ENCODE data around the gene PKNOX2.

The PKNOX2 gene

GRCh38 chr11:125319649-125320048 lies 155.1 kb downstream of the PKNOX2 start:
- no peaks in the 10 kb centered on the region for H3K4me1 Mint-ChIP-seq (ENCODE audit: low read depth)
- intact Hi-C loops (cut with micrococcal nuclease): no loop called here
- peaks cover 4% of the 10 kb centered on the region for H3K27me3 Mint-ChIP-seq
- H3K27ac Mint-ChIP-seq: no peak overlapping the region
- no peaks in the 10 kb centered on the region for H3K9me3 Mint-ChIP-seq
- H3K36me3 Mint-ChIP-seq (ENCODE audit: low read depth): no peaks in the 10 kb centered on the region
- H3K4me3 Mint-ChIP-seq: no peak overlapping the region

GRCh38 chr11:125320347-125321076 lies 156.0 kb downstream of the PKNOX2 start:
- H3K4me3 Mint-ChIP-seq: no peak overlapping the region
- intact Hi-C loops (cut with micrococcal nuclease): no loop called here
- no peaks in the 10 kb centered on the region for H3K4me1 Mint-ChIP-seq (ENCODE audit: low read depth)

GRCh38 chr11:125322289-125322688 lies 157.7 kb downstream of the PKNOX2 start:
- Mint-ChIP-seq H3K27ac (no peak overlapping the region), H3K4me1 (ENCODE audit: low read depth) (no peaks in the 10 kb centered on the region), H3K9me3 (no peaks in the 10 kb centered on the region), H3K4me3 (no peak overlapping the region), H3K27me3 (peaks cover 8% of the 10 kb centered on the region), H3K36me3 (ENCODE audit: low read depth) (no peaks in the 10 kb centered on the region)
- intact Hi-C loops (cut with micrococcal nuclease): no loop called here

More at GRCh38 chr11:125320347-125321076, 156.0 kb downstream of the PKNOX2 start:
- Mint-ChIP-seq H3K36me3 (ENCODE audit: low read depth) (no peaks in the 10 kb centered on the region), H3K27me3 (peaks cover 4% of the 10 kb centered on the region), H3K27ac (no peak overlapping the region), H3K9me3 (no peaks in the 10 kb centered on the region)

- Mint-ChIP-seq H3K27me3 (peaks cover 22% of the 10 kb centered on the region), H3K36me3 (ENCODE audit: low read depth) (no peaks in the 10 kb centered on the region), H3K27ac (no peak overlapping the region), H3K4me3 (no peak overlapping the region), H3K4me1 (ENCODE audit: low read depth) (no peaks in the 10 kb centered on the region), H3K9me3 (no peaks in the 10 kb centered on the region)
- intact Hi-C loops (cut with micrococcal nuclease): no loop called here
Observed at GRCh38 chr11:125325196-125325595, 160.6 kb downstream of the PKNOX2 start.

GRCh38 chr11:125326126-125326525 lies 161.6 kb downstream of the PKNOX2 start:
- Mint-ChIP-seq H3K27ac (no peak overlapping the region), H3K4me1 (ENCODE audit: low read depth) (no peaks in the 10 kb centered on the region), H3K36me3 (ENCODE audit: low read depth) (no peaks in the 10 kb centered on the region), H3K27me3 (peaks cover 23% of the 10 kb centered on the region), H3K4me3 (no peak overlapping the region), H3K9me3 (no peaks in the 10 kb centered on the region)
- intact Hi-C loops (cut with micrococcal nuclease): no loop called here

GRCh38 chr11:125327518-125328224 lies 163.1 kb downstream of the PKNOX2 start:
- H3K9me3 Mint-ChIP-seq: no peaks in the 10 kb centered on the region
- H3K27me3 Mint-ChIP-seq: peaks cover 20% of the 10 kb centered on the region
- no peaks in the 10 kb centered on the region for H3K36me3 Mint-ChIP-seq (ENCODE audit: low read depth)
- intact Hi-C loops (cut with micrococcal nuclease): no loop called here
- H3K4me1 Mint-ChIP-seq (ENCODE audit: low read depth): no peaks in the 10 kb centered on the region
- no peak overlapping the region for H3K4me3 Mint-ChIP-seq
- no peak overlapping the region for H3K27ac Mint-ChIP-seq

- Mint-ChIP-seq H3K27me3 (peaks cover 20% of the 10 kb centered on the region), H3K4me1 (ENCODE audit: low read depth) (no peaks in the 10 kb centered on the region), H3K9me3 (no peaks in the 10 kb centered on the region), H3K36me3 (ENCODE audit: low read depth) (no peaks in the 10 kb centered on the region), H3K4me3 (no peak overlapping the region), H3K27ac (no peak overlapping the region)
- intact Hi-C loops (cut with micrococcal nuclease): no loop called here
Observed at GRCh38 chr11:125328225-125328580, 163.7 kb downstream of the PKNOX2 start.

GRCh38 chr11:125329786-125330185 lies 165.2 kb downstream of the PKNOX2 start:
- Mint-ChIP-seq H3K27ac (no peak overlapping the region), H3K4me3 (no peak overlapping the region), H3K4me1 (ENCODE audit: low read depth) (no peaks in the 10 kb centered on the region), H3K9me3 (no peaks in the 10 kb centered on the region), H3K36me3 (ENCODE audit: low read depth) (no peaks in the 10 kb centered on the region), H3K27me3 (peaks cover 20% of the 10 kb centered on the region)
- intact Hi-C loops (cut with micrococcal nuclease): no loop called here

GRCh38 chr11:125330462-125331325 lies 166.1 kb downstream of the PKNOX2 start:
- peaks cover 20% of the 10 kb centered on the region for H3K27me3 Mint-ChIP-seq
- H3K9me3 Mint-ChIP-seq: no peaks in the 10 kb centered on the region
- no peak overlapping the region for H3K27ac Mint-ChIP-seq
- intact Hi-C loops (cut with micrococcal nuclease): no loop called here
- H3K36me3 Mint-ChIP-seq (ENCODE audit: low read depth): no peaks in the 10 kb centered on the region
- H3K4me1 Mint-ChIP-seq (ENCODE audit: low read depth): no peaks in the 10 kb centered on the region
- H3K4me3 Mint-ChIP-seq: no peak overlapping the region

GRCh38 chr11:125331357-125332035 lies 166.9 kb downstream of the PKNOX2 start:
- Mint-ChIP-seq H3K27ac (no peak overlapping the region), H3K4me1 (ENCODE audit: low read depth) (no peaks in the 10 kb centered on the region), H3K9me3 (no peaks in the 10 kb centered on the region), H3K27me3 (peaks cover 16% of the 10 kb centered on the region), H3K36me3 (ENCODE audit: low read depth) (no peaks in the 10 kb centered on the region), H3K4me3 (no peak overlapping the region)
- intact Hi-C loops (cut with micrococcal nuclease): no loop called here

- Mint-ChIP-seq H3K4me3 (no peak overlapping the region), H3K36me3 (ENCODE audit: low read depth) (no peaks in the 10 kb centered on the region), H3K4me1 (ENCODE audit: low read depth) (no peaks in the 10 kb centered on the region), H3K27ac (no peak overlapping the region), H3K27me3 (peaks cover 15% of the 10 kb centered on the region), H3K9me3 (no peaks in the 10 kb centered on the region)
- intact Hi-C loops (cut with micrococcal nuclease): no loop called here
Observed at GRCh38 chr11:125332821-125333220, 168.3 kb downstream of the PKNOX2 start.

GRCh38 chr11:125333354-125334073 lies 169.0 kb downstream of the PKNOX2 start:
- H3K4me3 Mint-ChIP-seq: no peak overlapping the region
- no peak overlapping the region for H3K27ac Mint-ChIP-seq
- H3K27me3 Mint-ChIP-seq: peaks cover 16% of the 10 kb centered on the region
- no peaks in the 10 kb centered on the region for H3K36me3 Mint-ChIP-seq (ENCODE audit: low read depth)
- no peaks in the 10 kb centered on the region for H3K4me1 Mint-ChIP-seq (ENCODE audit: low read depth)
- intact Hi-C loops (cut with micrococcal nuclease): no loop called here
- no peaks in the 10 kb centered on the region for H3K9me3 Mint-ChIP-seq

GRCh38 chr11:125335106-125335505 lies 170.6 kb downstream of the PKNOX2 start:
- Mint-ChIP-seq H3K36me3 (ENCODE audit: low read depth) (no peaks in the 10 kb centered on the region), H3K27me3 (peaks cover 8% of the 10 kb centered on the region), H3K4me3 (no peak overlapping the region), H3K4me1 (ENCODE audit: low read depth) (no peaks in the 10 kb centered on the region), H3K27ac (no peak overlapping the region), H3K9me3 (no peaks in the 10 kb centered on the region)
- intact Hi-C loops (cut with micrococcal nuclease): no loop called here

All from dendritic cell treated with granulocyte-macrophage colony-stimulating factor and Interleukin-4, amounts not matched to agents 40 ng/mL and 50 ng/mL, for 4 days (primary cell).